Activated CD4-positive, alpha-beta T cell treated with anti-CD3 and anti-CD28 coated beads, Interleukin-2, Interleukin-4, amounts not matched to agents 100 ng/mL and 50 ng/mL, durations not matched to agents 16 hours and 8 hours (primary cell): ENCODE measurements around the gene USP30.
"Not testable (repeated sequence)": the region's sequence is repeated elsewhere in the genome, so short reads cannot be mapped to it uniquely, and the experiment has no call there.

Experiments used
- DNase-seq: peaks from one replicate; pipeline ENCODE4 v3.0.0-alpha.2; 2020; ENCODE audit warnings: low spot score

Gene USP30

GRCh38 chr12:109052414-109053323 is at the start of gene USP30:
USP30 (plus strand) TSS chr12:109052576; CDS start chr12:109052679, 103 bp downstream.
- peak; percentile 83 for DNase-seq

GRCh38 chr12:109004017-109004416 is 48.4 kb upstream of the USP30 start:
- no peak for DNase-seq

- no peak for DNase-seq
Measured at GRCh38 chr12:109009766-109010165, 42.6 kb upstream of the USP30 start.

- no peak for DNase-seq
Measured at GRCh38 chr12:109010259-109010658, 42.1 kb upstream of the USP30 start.

GRCh38 chr12:109014984-109015765 is 37.2 kb upstream of the USP30 start:
- DNase-seq: no peak

GRCh38 chr12:109016016-109016415 is 36.4 kb upstream of the USP30 start:
- DNase-seq: no peak

GRCh38 chr12:109016978-109017377 is 35.4 kb upstream of the USP30 start:
- no peak for DNase-seq

- no peak for DNase-seq
Measured at GRCh38 chr12:109018296-109018695, 34.1 kb upstream of the USP30 start.

- DNase-seq: no peak
Measured at GRCh38 chr12:109020146-109020795, 32.1 kb upstream of the USP30 start.

- DNase-seq: peak; percentile 11
Measured at GRCh38 chr12:109020796-109021380, 31.5 kb upstream of the USP30 start, which contains the start of gene SVOP. SVOP (minus strand) TSS chr12:109021068; CDS start chr12:109020868, 200 bp downstream.

GRCh38 chr12:109027767-109028166 is 24.6 kb upstream of the USP30 start:
- DNase-seq: no peak

- not testable (repeated sequence) for DNase-seq
Measured at GRCh38 chr12:109028624-109029023, 23.8 kb upstream of the USP30 start.

GRCh38 chr12:109029411-109029810 is 23.0 kb upstream of the USP30 start:
- no peak for DNase-seq

- no peak for DNase-seq
Measured at GRCh38 chr12:109033239-109034196, 18.9 kb upstream of the USP30 start.

- no peak for DNase-seq
Measured at GRCh38 chr12:109036975-109037374, 15.4 kb upstream of the USP30 start.

- DNase-seq: no peak
Measured at GRCh38 chr12:109044241-109044640, 8.1 kb upstream of the USP30 start.

- no peak for DNase-seq
Measured at GRCh38 chr12:109047081-109047805, 5.1 kb upstream of the USP30 start.

GRCh38 chr12:109048706-109049105 is 3.7 kb upstream of the USP30 start:
- DNase-seq: not testable (repeated sequence)

GRCh38 chr12:109049794-109050193 is 2.6 kb upstream of the USP30 start:
- DNase-seq: not testable (repeated sequence)

GRCh38 chr12:109052097-109052413 is 321 bp upstream of the USP30 start:
- DNase-seq: no peak
